Panc1 (cell line): Measurements from ENCODE around the gene ZNFX1. TPM values are rescaled to one million over a fixed set of nuclear protein-coding genes. Genes with fewer than 3 reads are reported as not detected.

Source experiments
- ATAC-seq: fragments of 200-7000 bp; cut with Tn5 transposase; 2 replicates; pipeline ENCODE4 v1.9.1; 2020; ENCODE audit warnings: mild to moderate bottlenecking, moderate library complexity
- BruUV-seq: library from RNA; stranded (reverse); fragments of 400-500 nt; replicated peaks from 2 replicates; lab custom pipeline; 2021; lab: Mats Ljungman, UMichigan
- CTCF ChIA-PET: fragments of 300-600 bp; sonication (Branson Sonifier 250); formaldehyde crosslinking; loops from one replicate; lab custom pipeline; 2022; ENCODE audit warnings: antibody characterized with exemption; lab: Charles Lee
- POLR2A ChIA-PET: fragments of 300-600 bp; sonication (Branson Sonifier 250); formaldehyde crosslinking; loops from one replicate; lab custom pipeline; 2022; ENCODE audit warnings: antibody characterized with exemption; lab: Charles Lee
- DNase-seq: peaks from one replicate; pipeline ENCODE4 v3.0.0-alpha.2; 2010; ENCODE audit warnings: low read depth, low spot score
- H3K27ac ChIP-seq: 2 replicates; pipeline ENCODE4 v1.5.1; 2011; ENCODE audit warnings: mild to moderate bottlenecking, low read length, inconsistent platforms
- H3K27me3 ChIP-seq: fragments of 200-500 bp; sonication (Bioruptor generic); 2 replicates; pipeline ENCODE4 v1.6.0; 2014; ENCODE audit warnings: low read length, inconsistent platforms; ENCODE audit not compliant: control insufficient read depth, insufficient read depth
- H3K36me3 ChIP-seq: fragments of 200-500 bp; sonication (Bioruptor generic); 2 replicates; pipeline ENCODE4 v1.5.1; 2014; ENCODE audit warnings: inconsistent platforms, mild to moderate bottlenecking, low read length, moderate library complexity; ENCODE audit not compliant: control insufficient read depth, insufficient read depth
- H3K4me1 ChIP-seq: 2 replicates; pipeline ENCODE4 v1.5.1; 2011; ENCODE audit warnings: inconsistent platforms, mild to moderate bottlenecking, low read length, moderate library complexity; ENCODE audit not compliant: control insufficient read depth, insufficient read depth
- H3K4me3 ChIP-seq, 2 experiments: 2 replicates each; pipeline ENCODE4 v1.5.1; 2011 to 2012; ENCODE audit warnings: low read depth in 2 of 2, low read length in 2 of 2, mild to moderate bottlenecking in 2 of 2, inconsistent platforms in 1 of 2, moderate library complexity in 1 of 2
- H3K9me3 ChIP-seq: fragments of 200-500 bp; sonication (Bioruptor generic); 2 replicates; pipeline ENCODE4 v1.5.1; 2014; ENCODE audit warnings: low read depth, mild to moderate bottlenecking, inconsistent platforms, low read length, moderate library complexity; ENCODE audit not compliant: control insufficient read depth, insufficient read depth
- CTCF ChIP-seq: fragments of 450-650 bp; IDR thresholded peaks from 2 replicates; pipeline ENCODE4 v1.5.1; 2017; ENCODE audit warnings: mild to moderate bottlenecking
- POLR2AphosphoS5 ChIP-seq: IDR thresholded peaks from 2 replicates; pipeline ENCODE4 v1.6.1; 2012; ENCODE audit warnings: mild to moderate bottlenecking, low read depth, low read length, moderate library complexity
- REST ChIP-seq, 2 experiments: IDR thresholded peaks; 2 replicates each; pipeline ENCODE4 v1.6.1; 2011 to 2012; ENCODE audit warnings: low read depth in 2 of 2, control low read depth in 1 of 2, low read length in 1 of 2, mild to moderate bottlenecking in 1 of 2, moderate library complexity in 1 of 2; ENCODE audit not compliant: insufficient read depth in 1 of 2
- SIN3A ChIP-seq: IDR thresholded peaks from 2 replicates; pipeline ENCODE4 v1.6.1; 2012; ENCODE audit warnings: low read depth, mild to moderate bottlenecking, low read length, moderate library complexity, borderline replicate concordance; ENCODE audit not compliant: insufficient read depth
- TCF7L2 ChIP-seq: IDR thresholded peaks from 2 replicates; pipeline ENCODE4 v1.6.1; 2011; ENCODE audit warnings: mild to moderate bottlenecking, low read depth, low read length, inconsistent platforms
- in situ Hi-C: cut with HindIII; loops from 2 replicates; pipeline ENCODE4 v1.10.0; 2016; ENCODE audit warnings: low sequenced_read_pairs, low pct_unique_long_range_greater_than_20kb
- intact Hi-C: fragments of 100-400 bp; cut with micrococcal nuclease; formaldehyde crosslinking; loops from one replicate; pipeline ENCODE4 v1.10.0; 2022; ENCODE audit not compliant: unreplicated experiment
- total RNA-seq: library from RNA; stranded (reverse); gene quantifications from one replicate; pipeline ENCODE4 v1.2.1, GENCODE V29; 2021; ENCODE audit not compliant: unreplicated experiment

Gene ZNFX1
- total RNA-seq, 1 experiment from 2014 or later: 39.4 TPM

GRCh38 chr20:49285813-49286494, 8.1 kb upstream of the ZNFX1 start:
- Histone ChIP-seq H3K36me3 (peaks cover 77% of the 10 kb centered on the region), H3K27me3 (no peaks in the 10 kb centered on the region), H3K4me1 (peaks cover 69% of the 10 kb centered on the region), H3K4me3 (no peak overlapping the region), H3K27ac (peak overlapping the region; percentile 30; the same call in 1 of the 2 replicates), H3K9me3 (no peaks in the 10 kb centered on the region)
- ChIA-PET CTCF (no interaction called here), POLR2A (interaction anchor here (0.5 kb wide), 1 partner anchor 230 kb away, joined by 6 read pairs; no protein-coding TSS in a partner anchor)
- in situ Hi-C loops: no loop called here
- DNase-seq: no peak
- no peak for ATAC-seq
- BruUV-seq: no TSS peak
- intact Hi-C loops: no loop called here
- TF ChIP-seq POLR2AphosphoS5: peak; percentile 55; the same call in 1 of the 2 replicates
- no peak for TF ChIP-seq CTCF

DNA sequence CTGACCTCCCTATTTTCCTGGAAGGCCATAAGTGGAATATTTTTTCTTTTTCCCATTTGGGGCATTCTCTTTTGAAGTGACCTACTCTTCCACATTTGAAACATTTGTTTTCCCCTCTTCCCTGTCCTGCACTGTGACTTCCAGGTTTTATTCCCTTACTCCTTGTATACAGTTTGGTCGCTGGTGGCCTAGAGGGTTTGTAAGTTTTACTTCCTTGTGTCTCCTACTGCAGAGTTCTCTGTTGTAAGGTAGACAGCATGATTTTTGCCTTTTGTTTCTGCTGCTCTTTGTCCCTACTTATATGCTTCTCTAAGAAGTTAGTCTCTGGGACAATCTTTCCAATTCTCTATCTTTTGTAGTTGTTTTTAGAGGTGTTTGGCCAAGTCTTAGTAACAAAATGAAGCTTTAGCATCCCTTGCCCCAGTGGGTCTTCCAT, 7.4 kb upstream of the ZNFX1 start:
- DNase-seq (no peak), ATAC-seq (no peak)
- BruUV-seq: no TSS peak
- ChIA-PET CTCF (no interaction called here), POLR2A (no interaction called here)
- Histone ChIP-seq H3K9me3 (no peaks in the 10 kb centered on the region), H3K27me3 (no peaks in the 10 kb centered on the region), H3K4me1 (peaks cover 69% of the 10 kb centered on the region), H3K36me3 (peaks cover 84% of the 10 kb centered on the region), H3K27ac (peak overlapping the region; percentile 30; the same call in 1 of the 2 replicates), H3K4me3 (no peak overlapping the region; a peak in 1 of 4 replicates)
- in situ Hi-C loops: no loop called here
- intact Hi-C loops: no loop called here
- no peak for TF ChIP-seq REST (IDR thresholded peaks at IDR 0.05; ENCODE audit: insufficient read depth in 1 of 2, low read depth in 2 of 2, low read length in 1 of 2)
- TF ChIP-seq POLR2AphosphoS5: no peak
- no peak for TF ChIP-seq TCF7L2
- TF ChIP-seq SIN3A: no peak
- no peak for TF ChIP-seq CTCF
